Measurements from ENCODE around the gene LDLRAD3.

DNA sequence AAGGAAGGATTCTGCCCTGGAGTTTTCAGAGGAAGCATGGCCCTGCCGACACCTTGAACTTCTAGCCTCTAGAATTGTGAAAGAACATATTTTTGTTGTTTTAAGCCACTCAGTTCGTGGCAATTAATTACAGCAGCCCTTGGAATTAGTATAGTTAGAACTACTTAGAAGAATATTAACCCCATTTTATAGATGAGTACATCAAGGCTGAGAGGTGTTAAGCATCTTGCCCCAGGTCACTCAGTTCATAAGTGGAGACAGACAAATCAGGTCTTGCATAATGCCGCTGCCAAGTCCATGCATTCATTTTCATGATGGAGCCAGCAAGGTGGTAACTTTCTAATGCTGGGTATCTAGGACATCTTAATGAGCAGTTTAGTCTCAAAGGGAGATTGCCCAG lies 26.6 kb downstream of the LDLRAD3 start:
- TF ChIP-seq CTCF (IDR thresholded peaks at IDR 0.05) (no peak), POLR2A (IDR thresholded peaks at IDR 0.05) (no peak)

Data from uterus (tissue), 2 donors.